ENCODE measurements around the gene AGMAT. TPM values are rescaled to one million over a fixed set of nuclear protein-coding genes. Genes with fewer than 3 reads are reported as not detected.

AGMAT gene
- total RNA-seq, 1 donor from 2014 or later: 0.86 TPM

DNA sequence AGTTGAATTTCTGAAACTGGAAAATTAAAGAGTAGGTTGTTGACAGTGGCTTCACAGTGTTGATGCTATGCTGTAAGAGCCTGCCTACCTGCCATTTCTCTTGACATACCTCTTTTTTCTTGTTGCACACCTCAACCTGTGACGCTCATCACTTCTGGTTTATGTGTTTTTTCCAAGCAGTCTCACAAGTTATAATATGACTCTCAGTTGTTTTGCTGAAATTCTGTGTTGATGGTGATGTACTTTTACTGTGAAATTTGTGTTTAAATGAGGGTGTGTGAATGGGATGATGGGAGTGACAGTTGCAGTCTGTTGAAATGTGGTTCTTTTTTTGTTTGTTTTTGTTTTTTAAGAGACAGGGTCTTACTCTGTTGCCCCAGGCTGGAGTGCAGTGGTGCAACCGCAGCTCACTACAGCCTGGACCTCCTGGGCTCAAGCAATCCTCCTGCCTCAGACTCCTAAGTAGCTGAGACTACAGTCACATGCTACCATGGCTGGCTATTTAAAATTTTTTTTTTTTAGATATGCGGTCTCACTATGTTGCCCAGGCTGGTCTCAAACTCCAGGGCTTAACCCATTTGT is 39.4 kb upstream of the AGMAT start:
- DNase-seq (ENCODE audit: low spot score): no peak
- TF ChIP-seq, protein P1, sequence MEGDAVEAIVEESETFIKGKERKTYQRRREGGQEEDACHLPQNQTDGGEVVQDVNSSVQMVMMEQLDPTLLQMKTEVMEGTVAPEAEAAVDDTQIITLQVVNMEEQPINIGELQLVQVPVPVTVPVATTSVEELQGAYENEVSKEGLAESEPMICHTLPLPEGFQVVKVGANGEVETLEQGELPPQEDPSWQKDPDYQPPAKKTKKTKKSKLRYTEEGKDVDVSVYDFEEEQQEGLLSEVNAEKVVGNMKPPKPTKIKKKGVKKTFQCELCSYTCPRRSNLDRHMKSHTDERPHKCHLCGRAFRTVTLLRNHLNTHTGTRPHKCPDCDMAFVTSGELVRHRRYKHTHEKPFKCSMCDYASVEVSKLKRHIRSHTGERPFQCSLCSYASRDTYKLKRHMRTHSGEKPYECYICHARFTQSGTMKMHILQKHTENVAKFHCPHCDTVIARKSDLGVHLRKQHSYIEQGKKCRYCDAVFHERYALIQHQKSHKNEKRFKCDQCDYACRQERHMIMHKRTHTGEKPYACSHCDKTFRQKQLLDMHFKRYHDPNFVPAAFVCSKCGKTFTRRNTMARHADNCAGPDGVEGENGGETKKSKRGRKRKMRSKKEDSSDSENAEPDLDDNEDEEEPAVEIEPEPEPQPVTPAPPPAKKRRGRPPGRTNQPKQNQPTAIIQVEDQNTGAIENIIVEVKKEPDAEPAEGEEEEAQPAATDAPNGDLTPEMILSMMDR (IDR thresholded peaks at IDR 0.05): no peak
- no peak for TF ChIP-seq EZH2 (IDR thresholded peaks at IDR 0.05)
- no peak for TF ChIP-seq EZH2phosphoT487 (IDR thresholded peaks at IDR 0.05)
- peaks cover 67% of the 10 kb centered on the region for H4K20me1 ChIP-seq (ENCODE audit: low read depth)
- peaks cover 7% of the 10 kb centered on the region for H3K4me1 ChIP-seq
- H3F3A ChIP-seq (ENCODE audit: low read depth): peaks cover 7% of the 10 kb centered on the region
- H3K27ac Mint-ChIP-seq: no peak overlapping the region
- no peaks in the 10 kb centered on the region for H3K36me3 ChIP-seq
- no peak overlapping the region for H3K4me3 Mint-ChIP-seq
- H3K4me1 Mint-ChIP-seq: peaks cover 13% of the 10 kb centered on the region
- H3K9me3 ChIP-seq (ENCODE audit: low read depth): no peaks in the 10 kb centered on the region
- no peak overlapping the region for H3K9ac ChIP-seq
- H3K4me3 ChIP-seq: no peak overlapping the region
- peaks cover 99% of the 10 kb centered on the region for H3K79me2 ChIP-seq (ENCODE audit: low read depth)
- no peak overlapping the region for H3K4me2 ChIP-seq
- H3K9me3 Mint-ChIP-seq: no peaks in the 10 kb centered on the region
- H3K36me3 Mint-ChIP-seq: peaks cover 5% of the 10 kb centered on the region
- no peaks in the 10 kb centered on the region for H3K27me3 Mint-ChIP-seq (ENCODE audit: insufficient read depth, low read depth)
- no peak overlapping the region for H3K27ac ChIP-seq
- H2AFZ ChIP-seq (replicated peaks): no peak overlapping the region
- no peaks in the 10 kb centered on the region for H3K27me3 ChIP-seq

DNA sequence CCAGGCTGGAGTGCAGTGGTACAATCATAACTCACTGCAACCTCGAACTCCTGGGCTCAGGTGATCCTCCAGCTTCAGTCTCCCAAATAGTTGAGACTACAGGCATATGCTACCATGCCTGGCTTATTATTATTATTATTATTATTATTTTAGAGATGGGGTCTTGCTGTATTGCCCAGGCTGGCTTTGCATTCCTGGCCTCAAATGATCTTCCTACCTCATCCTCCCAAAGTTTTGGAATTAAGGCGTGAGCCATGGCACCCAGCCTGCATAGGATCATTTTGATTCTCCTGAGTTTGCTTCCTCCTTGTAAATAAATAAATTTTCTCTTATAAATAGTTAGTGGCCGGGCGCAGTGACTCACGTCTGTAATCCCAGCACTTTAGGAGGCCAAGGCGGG is 38.6 kb upstream of the AGMAT start:
- H3K27me3 Mint-ChIP-seq (ENCODE audit: insufficient read depth, low read depth): no peaks in the 10 kb centered on the region
- no peak overlapping the region for H3K4me3 ChIP-seq
- DNase-seq (ENCODE audit: low spot score): no peak
- no peaks in the 10 kb centered on the region for H3K36me3 ChIP-seq
- H3K4me1 ChIP-seq: peaks cover 11% of the 10 kb centered on the region
- peaks cover 67% of the 10 kb centered on the region for H4K20me1 ChIP-seq (ENCODE audit: low read depth)
- peaks cover 5% of the 10 kb centered on the region for H3K36me3 Mint-ChIP-seq
- H3K9ac ChIP-seq: no peak overlapping the region
- H3K27ac ChIP-seq: no peak overlapping the region
- H3K79me2 ChIP-seq (ENCODE audit: low read depth): peaks cover 99% of the 10 kb centered on the region
- TF ChIP-seq EZH2phosphoT487 (IDR thresholded peaks at IDR 0.05): no peak
- TF ChIP-seq, protein P1 (IDR thresholded peaks at IDR 0.05): no peak
- TF ChIP-seq EZH2 (IDR thresholded peaks at IDR 0.05): no peak
- no peak overlapping the region for H3K4me3 Mint-ChIP-seq
- no peak overlapping the region for H2AFZ ChIP-seq (replicated peaks)
- H3K4me2 ChIP-seq: no peak overlapping the region
- H3K27ac Mint-ChIP-seq: no peak overlapping the region
- H3K4me1 Mint-ChIP-seq: peaks cover 18% of the 10 kb centered on the region
- no peaks in the 10 kb centered on the region for H3K9me3 ChIP-seq (ENCODE audit: low read depth)
- H3F3A ChIP-seq (ENCODE audit: low read depth): peaks cover 7% of the 10 kb centered on the region
- H3K27me3 ChIP-seq: no peaks in the 10 kb centered on the region
- H3K9me3 Mint-ChIP-seq: no peaks in the 10 kb centered on the region

DNA sequence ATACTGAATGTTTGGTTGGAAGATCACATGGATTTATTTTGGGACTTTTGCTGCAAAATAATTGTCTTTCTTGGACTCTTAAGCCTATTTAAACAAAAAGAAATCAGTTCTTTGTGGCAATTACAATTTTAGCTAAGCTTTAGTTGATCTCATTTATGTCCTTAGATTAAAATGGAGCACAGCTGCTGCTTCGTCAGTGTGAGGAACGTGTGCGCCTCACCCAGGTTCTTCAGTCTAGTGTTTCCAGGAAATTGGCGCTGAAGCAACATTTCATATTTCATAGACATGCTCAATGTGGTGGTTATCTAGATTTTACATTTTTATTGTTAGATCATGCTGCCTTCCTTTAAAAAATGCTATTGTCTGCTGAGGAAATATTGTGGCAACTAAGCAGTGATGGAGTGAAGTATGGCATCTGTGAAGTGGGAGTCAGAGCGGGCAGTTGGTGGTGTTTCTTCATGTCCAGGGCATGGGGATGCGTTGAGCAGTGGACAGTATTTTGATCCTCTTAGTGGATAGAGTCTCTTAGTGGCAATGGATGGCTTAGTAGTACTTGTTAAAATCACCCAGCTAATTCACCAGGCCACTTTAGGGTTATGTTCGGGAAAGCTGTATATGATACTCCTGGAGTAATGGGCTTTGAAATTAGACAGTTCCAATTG is 38.0 kb upstream of the AGMAT start:
- H2AFZ ChIP-seq (replicated peaks): no peak overlapping the region
- no peaks in the 10 kb centered on the region for H3K9me3 ChIP-seq (ENCODE audit: low read depth)
- H3K4me1 Mint-ChIP-seq: peaks cover 20% of the 10 kb centered on the region
- peaks cover 2% of the 10 kb centered on the region for H3K36me3 Mint-ChIP-seq
- peaks cover 8% of the 10 kb centered on the region for H3F3A ChIP-seq (ENCODE audit: low read depth)
- no peaks in the 10 kb centered on the region for H3K27me3 Mint-ChIP-seq (ENCODE audit: insufficient read depth, low read depth)
- H3K9me3 Mint-ChIP-seq: no peaks in the 10 kb centered on the region
- no peak overlapping the region for H3K27ac Mint-ChIP-seq
- H3K36me3 ChIP-seq: no peaks in the 10 kb centered on the region
- DNase-seq (ENCODE audit: low spot score): no peak
- no peak overlapping the region for H3K9ac ChIP-seq
- no peaks in the 10 kb centered on the region for H3K27me3 ChIP-seq
- H3K4me1 ChIP-seq: peaks cover 12% of the 10 kb centered on the region
- TF ChIP-seq EZH2phosphoT487 (IDR thresholded peaks at IDR 0.05): no peak
- TF ChIP-seq, protein P1 (IDR thresholded peaks at IDR 0.05): no peak
- no peak for TF ChIP-seq EZH2 (IDR thresholded peaks at IDR 0.05)
- no peak overlapping the region for H3K4me3 Mint-ChIP-seq
- H4K20me1 ChIP-seq (ENCODE audit: low read depth): peaks cover 67% of the 10 kb centered on the region
- peaks cover 99% of the 10 kb centered on the region for H3K79me2 ChIP-seq (ENCODE audit: low read depth)
- no peak overlapping the region for H3K27ac ChIP-seq
- no peak overlapping the region for H3K4me3 ChIP-seq
- no peak overlapping the region for H3K4me2 ChIP-seq

All from neural progenitor cell (in vitro differentiated cells).